Activated gamma-delta T cell treated with anti-CD3 and anti-CD28 coated beads, Interleukin-2, amount 50 U/mL, for 16 hours (primary cell): ENCODE results near the gene SPTBN5.

Experiments
- DNase-seq: peaks from one replicate; pipeline ENCODE4 v3.0.0-alpha.2; 2020; ENCODE audit warnings: low read depth

Gene SPTBN5

DNA sequence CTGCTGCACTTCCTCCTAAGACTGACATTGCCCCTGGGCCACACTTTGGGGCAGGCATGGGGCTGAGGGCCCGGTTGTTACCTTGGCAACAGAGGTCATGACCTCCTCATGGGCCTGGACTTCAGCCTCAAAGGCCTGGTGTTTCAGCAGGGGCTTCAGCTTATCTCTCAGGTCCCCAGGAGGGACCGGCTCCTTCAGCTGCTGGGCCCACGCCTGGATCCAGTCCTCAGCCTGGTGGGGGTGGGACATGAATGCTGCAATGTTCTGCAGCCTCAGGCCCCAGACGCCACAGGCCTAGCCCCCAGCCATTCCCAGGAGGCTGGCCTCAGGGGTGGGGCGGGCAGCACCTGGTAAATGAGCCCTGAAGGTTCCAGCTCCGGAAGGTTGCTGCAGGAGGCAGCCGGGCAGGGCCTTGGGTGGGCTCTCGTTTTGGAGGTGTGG lies 27.6 kb downstream of the SPTBN5 start:
- DNase-seq, result no peak

DNA sequence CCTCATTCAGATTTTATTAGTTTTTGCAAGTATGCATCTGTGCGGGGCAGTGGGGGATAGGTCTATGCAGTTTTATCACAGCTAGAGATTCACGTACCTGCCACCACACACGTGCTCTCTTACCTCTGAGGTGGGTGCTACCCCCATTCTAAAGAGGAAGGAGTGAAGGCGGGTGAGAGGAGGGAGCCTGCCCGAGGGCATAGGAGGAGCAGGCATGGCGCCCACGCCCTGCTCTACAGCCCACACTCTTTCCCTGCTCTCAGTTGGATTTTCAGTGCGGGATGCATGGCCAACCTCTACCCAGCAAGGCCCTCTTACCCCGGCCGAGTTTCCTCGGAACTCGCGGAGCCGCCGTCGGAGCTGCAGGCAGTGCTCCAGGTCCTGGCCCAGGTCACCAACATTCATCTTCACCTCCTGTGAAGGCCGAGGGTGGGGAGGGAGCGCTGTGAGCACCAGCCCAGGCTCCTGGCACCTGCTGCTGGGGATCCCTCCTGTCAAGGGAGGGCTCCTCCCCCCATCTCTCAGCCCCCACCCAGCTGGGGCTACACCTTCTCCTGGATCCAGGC lies 28.3 kb downstream of the SPTBN5 start:
- DNase-seq, result no peak

DNA sequence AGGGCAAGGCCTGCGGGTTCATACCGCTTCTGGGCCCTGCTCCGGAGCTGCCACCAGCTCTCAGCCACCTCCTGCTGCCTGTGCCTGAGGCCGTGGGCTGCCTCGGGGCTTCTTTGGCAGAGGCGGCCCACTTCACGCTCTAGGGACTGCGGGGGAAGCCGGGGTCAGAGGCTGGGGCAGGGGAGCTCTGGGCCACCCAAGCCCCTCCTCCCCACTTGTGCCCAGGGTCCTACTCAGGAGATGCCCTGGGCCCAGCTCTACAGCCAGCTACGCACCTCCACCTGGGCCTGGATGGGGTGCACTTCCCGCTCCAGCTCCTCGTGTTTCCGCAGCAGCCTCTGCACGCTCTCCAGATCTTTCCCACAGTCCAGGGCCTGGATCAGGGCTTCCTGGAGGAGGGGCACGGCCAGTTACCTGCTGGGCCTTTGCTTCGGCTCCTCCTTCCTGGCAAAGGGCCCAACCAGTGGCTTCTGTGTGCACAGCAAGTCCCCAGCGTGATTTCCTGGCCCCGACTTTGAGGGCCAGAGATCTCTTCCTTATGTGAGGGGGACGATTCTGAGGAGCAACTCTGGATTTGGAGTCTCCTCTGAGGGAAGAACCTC lies 31.2 kb downstream of the SPTBN5 start:
- no peak for DNase-seq

DNA sequence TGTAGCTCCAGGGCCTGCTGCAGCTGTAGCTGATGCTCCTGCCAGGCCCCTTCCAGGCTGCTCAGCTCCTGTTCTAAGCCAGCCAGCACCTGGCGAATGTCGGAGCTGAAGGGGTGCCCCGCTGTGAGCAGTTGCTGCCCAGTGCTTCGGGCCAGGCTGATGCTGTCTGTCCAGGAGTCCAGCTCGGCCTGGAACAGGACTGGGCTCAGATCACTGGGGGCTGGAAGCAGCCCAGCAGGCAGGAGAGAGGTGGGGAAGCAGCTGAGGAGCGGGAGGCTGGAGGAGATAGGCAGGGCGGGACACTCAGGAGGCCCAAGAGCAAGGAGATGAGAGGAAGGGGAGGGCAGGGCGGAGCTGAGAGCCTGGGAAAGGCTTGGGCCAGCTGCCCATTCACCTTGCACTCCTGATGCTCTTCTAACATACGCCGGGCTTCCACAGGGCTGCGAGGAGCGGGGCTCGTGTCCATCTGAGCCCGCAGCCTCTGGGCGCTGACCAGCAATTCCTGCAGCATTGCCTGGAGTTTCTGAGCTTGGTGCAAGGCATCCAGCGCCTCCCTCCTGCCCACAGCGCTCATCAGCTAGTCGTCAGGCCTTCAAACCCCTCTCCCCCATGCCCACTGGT lies 32.0 kb downstream of the SPTBN5 start:
- no peak for DNase-seq

DNA sequence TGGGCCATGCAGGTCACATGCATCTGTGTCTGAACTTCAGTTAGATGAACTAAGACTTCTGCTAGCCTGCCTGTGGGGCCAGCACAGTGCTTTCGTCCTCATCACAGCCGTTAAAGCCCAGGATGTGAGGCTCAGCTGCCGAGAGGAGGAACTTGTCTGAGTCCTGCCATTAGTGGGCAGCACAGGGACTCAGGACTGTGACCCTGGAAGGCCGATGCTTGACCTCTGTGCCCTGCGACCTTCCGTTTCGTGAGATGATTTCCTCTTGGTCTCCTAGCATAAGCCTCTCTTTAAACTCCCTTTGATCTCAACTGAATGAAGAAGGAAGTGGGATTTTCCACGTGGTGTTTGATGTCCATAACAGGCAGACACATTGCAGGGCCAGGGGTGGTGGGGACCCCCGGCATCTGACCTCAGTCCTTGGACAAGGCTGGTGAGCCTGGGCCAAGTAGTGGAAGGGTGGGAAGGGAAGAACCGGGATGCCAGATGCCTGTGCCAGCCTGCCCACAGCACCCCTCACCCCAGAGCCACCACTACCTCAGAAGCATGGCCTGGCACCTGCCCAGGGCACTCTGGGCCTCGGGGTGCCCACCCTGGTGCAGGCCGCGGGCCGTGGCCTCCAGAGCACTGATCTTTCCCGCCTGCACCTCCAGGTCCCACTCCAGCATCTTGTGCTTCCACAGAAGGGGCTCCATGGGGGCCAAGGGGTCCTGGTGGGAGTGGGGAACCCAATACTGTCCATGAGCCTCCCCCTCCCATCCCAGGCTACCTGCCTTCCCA lies 33.6 kb downstream of the SPTBN5 start:
- no peak for DNase-seq

DNA sequence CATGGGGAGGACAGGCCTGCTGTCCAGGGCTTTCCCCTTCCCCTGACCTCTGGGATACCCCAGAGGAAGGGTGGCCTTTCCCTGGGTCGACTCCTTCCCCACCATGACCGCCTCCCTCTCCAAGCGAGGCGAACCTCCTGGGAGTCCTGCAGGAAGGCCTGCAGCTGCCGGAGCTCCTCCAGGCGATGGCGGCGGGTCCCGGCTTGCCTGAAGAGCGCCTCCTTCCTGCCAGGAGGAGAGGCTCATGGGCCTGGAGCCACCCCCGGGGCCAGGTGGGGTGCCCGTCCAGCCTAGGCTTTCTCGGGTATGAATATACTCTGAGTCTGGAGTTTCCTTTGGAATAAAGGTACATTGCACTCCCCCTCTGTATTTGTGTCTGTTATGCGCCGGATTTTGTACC lies 35.1 kb downstream of the SPTBN5 start:
- DNase-seq, result no peak

DNA sequence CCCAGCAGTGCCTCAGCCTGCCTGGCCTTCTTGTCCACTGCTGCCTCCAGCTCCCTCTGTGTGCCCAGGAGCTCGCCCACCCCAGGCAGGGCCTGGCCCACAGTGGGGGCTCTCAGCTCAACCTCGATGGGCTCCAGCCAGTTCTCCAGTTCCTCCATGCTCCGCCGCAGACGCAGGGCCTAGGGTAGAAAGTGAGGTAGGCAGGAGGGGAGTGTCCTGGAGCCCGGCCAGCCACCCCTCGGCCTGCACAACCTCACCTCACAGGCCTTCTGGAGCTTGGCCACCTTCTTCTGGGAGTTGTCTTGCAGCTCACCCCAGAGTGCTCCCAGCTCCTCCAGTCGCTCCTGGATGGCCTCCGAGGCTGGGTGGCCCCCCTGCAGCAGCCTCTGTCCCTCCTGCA lies 36.5 kb downstream of the SPTBN5 start:
- DNase-seq, result no peak

DNA sequence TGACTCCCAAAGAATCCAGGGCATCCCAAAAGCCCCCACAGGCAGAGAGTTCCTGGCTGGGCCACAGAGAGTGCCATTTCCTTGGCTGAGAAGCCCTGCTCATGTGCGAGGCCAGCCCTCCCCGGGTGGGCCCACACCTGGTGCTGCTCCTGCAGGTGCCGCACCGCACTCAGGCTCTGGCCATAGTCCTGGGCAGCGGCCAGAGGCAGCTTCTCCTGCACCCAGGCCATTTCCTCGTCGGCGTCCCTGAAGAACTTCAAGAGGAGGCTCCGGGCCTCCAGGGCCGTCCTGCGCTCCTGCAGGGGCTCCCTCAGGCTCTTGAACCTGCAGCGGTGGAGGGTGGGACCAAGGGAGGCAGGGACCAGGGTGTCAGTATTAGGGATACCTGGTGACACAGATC lies 37.1 kb downstream of the SPTBN5 start:
- no peak for DNase-seq

DNA sequence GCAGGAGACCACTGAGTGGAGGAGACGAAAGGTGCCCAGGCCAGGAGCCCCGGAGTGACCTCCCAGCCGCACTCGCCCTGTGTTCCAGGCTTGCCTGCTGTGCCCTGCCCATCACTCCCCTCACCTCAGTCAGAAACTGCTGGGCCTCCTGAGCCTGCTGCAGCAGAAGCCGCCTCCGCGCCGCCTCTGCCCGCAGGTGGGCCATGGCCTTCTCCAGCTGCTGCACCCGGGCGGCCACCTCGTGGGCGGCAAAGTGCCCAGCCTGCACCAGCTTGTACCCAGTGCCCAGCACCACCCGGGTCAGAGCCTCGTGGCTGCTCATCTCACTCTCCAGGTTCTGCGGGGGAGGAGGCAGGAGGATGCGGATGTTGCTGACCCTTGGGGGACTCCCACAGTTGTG lies 37.6 kb downstream of the SPTBN5 start:
- DNase-seq, result no peak

DNA sequence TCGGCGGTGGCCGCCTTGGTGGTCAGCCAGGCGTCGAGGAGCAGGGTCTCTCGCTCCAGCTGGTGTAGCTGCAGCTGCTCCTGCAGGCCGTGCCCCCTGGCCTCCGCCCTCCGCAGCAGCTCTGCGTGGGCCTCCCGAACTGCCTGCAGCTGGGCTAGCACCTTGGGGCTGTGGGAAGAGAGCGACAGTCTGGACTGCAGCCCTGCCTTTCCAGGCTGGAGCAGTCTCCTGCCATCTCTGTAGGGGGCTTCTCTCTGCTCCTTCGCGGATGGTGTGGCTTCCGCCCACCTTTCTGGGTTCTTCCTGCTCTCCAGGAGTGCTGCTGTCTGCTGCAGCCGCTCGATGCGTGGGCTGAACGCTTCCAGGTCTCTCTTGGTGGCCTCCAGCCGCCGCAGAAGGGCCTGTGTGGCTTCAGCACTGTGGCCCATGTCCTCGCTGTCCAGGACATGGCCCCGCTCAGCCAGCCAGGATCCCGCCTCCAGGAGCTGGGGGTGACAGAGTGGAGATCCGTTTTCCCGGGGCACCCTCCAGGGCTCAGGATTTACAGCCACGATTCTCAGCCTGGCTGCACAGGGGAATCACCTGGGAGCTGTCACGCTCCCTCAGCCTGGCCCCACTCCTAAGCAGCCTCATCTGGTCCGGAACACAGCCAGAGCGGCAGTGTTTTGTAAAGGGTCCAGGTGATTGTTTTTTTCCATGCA lies 38.4 kb downstream of the SPTBN5 start:
- no peak for DNase-seq

DNA sequence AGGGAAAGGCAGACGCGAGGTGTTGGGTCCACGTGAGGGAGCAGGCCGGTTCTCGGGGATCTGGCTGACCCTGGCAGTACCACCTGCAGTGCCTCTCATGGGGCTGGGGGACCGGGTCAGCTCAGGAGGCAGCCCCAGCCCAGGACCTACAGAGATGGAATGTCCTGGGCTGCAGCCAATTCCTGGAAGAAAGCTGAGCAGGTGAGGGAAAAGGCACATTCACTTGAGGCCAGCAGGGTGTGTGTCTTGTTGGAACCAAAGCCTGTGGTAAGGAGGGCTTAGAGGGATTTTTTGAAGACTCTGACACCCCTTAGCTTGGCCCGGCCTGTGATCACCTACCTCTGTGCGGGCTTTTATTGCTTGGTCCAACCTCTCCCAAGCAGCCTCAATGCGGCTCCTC lies 39.4 kb downstream of the SPTBN5 start:
- DNase-seq, result no peak

DNA sequence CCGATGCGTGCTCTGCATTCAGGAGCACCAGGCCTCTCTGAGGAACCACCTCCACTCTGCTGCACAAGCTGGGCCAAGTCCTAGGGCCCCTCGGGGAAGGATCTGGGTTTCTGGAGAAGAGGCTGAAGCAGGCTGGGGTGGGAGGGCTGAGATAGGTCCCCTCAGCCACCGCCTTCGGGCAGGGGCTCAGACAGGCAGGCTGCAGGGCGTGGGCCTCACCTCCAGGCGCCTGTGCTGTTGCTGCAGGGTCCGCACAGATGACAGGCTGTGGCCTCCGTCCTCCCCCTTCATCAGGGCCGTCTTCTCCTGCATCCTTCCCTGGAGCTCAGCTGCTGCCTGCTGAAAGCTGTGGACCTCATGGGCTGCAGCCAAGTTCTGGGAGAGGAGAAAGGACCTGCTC lies 40.0 kb downstream of the SPTBN5 start:
- no peak for DNase-seq

DNA sequence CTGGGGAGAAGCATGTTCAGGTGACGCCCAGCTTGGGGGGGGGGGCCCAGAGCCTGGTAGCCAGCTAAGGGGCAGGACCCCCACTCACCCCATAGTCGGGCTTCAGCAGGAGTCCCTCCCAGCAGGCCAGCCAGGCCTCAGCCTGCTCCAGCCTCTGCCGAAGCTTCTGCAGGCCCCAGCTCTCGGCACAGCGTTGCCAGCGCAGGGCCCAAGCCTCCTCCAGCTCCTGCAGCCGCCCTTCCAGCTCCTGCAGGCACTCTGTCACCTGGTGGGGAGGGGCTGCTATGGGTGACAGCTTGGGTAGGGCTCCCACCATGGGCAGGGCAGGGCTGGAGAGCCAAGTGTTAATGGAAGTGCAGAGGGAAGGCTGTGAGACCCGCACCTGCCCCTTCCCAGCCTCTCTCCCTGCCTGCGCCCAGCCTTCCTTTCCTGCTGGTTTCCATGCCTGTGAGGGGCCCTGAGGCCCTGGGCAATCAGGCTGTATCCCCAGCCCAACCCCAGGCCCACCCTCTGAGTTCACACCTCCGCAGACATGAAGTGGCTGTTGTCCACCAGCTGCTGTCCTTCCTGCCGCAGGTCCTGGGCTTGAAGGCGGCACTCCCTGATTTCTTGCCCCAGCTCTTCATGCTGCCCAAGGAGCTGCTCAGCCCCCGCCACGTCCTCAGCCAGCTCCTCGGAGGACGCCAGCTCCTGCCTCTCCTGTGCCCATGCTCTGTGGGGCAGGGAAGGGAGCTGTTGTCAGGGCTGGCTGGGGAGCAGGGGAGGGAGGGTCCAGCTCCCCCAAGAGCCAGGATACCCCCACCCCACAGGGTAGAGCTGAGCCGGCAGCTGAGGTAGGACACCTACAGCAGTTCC lies 40.9 kb downstream of the SPTBN5 start:
- no peak for DNase-seq

DNA sequence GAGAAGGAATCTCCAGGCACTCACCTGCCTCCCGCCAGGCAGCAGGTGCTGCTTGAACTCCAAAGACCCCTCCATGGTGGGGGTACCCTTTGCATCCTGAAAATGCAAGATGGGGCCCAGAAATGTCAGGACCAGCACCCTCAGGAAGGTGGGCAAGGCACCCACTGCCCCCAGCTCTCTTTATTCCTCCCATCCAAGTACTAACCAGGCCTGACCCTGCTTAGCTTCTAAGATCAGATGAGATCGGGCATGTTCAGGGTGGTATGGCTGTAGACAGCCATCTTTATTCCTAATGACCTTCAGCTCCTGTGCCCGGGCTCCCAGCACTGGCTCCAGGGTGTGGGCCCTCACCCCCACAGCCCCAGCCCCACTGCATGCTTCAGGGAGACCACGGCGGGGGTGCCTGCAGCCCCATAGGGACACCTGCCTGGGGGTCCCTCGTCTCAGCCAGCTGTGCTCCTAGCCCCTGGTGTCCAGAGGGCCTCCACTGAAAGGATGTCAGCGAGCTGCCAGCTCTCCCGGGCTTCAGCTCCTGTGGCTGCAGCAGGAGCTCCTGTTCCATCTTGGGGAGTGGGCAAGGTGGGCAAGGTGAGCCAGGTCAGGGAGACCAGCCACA lies 42.0 kb downstream of the SPTBN5 start:
- DNase-seq, result no peak

DNA sequence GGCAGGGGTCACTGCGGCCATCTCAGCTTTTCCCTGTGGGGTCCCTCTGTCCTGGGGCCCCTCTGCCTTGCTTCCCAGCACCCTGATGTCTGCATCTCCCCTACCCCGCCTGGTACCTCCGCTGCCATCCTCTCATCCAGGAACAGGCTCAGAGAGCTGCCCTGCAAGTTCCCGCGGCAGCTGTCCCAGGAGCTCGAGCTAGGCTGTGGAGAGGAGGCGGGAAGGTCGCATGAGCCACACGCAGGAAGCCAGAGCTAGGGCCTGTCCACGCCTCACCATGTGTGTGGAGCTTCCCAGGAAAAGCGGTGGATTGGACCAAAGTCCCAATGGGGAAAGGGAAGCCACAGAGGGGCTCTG lies 42.7 kb downstream of the SPTBN5 start:
- DNase-seq, result no peak

DNA sequence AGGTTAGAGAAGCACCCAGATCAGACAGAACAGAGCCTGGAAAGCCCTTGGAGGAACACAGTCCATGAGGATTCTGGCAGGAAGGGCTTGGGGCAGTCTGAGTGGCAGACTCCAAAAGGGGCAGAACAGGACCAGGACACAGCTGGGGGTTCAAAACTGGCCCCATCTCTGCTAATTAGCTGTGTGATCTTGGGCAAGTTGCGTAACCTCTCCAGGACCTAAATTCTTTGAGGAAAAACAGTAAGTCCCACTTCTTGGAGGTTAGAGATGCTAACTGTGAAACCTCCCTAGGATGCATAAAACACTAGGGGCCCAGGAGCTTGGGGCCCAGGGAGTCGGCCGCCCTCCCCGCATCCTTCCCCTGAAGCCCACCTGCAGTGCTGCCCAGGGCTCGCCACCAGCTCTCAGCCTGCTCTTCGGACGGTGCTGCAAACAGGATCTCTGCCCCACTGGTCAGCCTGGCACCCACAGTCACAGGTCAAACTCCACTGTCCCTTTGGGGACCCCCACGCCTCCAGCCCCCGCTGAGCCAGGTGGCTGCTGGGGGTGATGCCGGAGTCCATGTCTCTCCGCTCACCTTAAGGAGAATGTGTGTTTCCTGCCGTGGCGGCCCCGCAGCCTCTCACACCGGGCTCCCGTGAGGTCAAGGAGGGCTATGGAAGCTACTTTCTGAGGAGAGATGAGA lies 43.2 kb downstream of the SPTBN5 start:
- no peak for DNase-seq

DNA sequence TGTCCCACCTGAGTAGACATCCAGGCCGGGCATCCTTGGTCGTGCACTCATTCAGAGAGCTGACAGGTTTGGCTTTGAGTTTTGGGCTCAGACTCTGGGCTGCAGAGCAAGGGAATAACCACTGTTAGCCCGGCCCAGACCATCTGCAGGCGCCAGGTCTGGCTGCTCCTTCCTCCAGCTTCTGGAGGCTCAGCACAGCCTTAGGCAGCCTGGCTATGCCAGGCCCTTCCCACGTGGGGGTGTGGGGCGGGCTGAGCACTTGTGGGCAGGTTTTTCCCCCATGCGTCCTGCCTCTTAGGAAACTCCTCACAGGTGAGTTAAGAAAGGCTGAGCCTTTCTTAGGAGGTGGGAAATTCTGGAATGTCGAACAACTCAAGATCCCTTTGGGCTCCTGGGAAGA lies 44.0 kb downstream of the SPTBN5 start:
- DNase-seq, result no peak

DNA sequence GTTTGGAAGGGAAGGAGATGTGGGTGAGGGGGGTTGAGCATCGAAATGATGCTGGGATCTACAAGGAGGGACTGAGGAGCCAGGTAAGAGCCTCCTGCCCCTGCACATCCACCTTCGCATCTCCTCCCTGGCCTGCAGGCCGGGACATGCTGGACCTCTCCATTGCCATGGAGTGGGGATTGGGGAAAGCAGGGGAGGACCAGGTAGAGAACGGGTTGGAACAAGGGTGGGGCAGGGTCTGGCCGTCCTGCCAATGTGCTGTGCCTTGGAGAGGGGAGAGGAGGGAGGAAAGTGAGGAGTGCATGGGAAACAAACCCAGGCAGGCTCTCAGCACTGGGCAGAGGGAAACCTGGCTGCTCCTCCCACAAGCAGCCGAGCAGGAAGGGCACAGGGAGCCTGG lies 44.6 kb downstream of the SPTBN5 start:
- no peak for DNase-seq

DNA sequence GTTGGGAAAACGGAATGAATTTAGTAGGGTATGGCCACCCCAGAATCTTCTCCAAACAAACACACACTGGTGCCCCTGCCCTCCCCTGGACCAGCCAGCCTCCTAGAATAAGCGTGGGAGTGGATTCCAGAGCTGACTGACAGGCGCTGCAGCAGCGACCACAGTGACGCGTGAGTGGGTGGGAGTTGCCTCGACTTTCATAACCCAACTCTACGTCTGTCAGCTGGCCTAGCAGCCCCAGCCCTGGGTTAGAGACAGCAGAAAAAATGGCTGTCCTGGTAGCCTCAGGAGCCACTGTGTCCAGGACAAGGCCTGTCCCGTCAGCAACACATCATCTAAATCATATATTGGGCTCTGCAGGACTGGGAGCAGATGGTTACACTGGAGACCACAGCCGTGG lies 45.2 kb downstream of the SPTBN5 start:
- DNase-seq, result no peak

DNA sequence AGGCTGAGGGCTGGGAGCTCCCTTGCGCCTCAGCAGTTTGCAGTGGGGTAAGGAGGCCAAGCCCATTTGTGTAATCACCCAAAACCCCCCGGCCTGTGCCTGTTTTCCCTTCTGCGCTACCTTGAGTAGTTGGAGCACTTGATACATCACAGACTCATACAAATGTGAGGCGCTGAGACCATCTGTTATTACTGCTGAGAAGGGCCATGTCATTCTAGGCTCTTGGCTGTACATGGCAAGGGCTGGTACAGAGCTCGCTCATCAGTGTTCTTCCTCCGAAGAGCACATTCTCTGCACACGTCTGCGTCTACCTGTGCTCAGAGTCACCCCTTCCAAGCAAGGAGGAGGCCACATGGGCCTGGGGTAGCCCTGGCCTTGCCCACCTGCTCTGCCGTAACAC lies 45.9 kb downstream of the SPTBN5 start:
- no peak for DNase-seq

DNA sequence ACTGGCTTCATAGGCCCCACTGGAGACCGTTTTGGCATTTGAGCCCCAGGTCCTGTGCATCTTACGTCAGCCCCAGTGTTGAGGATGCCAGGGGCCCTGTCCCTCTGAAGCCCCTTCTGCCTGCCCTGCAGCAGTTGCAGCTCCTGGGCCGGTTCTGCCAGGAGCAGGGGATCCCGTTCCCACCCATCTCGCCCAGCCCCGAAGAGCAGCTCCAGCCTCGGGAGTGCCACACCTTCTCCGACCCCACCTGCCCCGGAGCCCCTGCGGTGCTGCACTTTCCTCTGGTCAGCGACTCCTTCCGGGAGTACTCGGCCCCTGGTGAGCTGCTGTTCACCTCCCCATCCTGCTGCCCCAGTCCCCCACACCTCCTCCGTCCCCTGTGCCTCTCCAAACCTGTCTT lies 46.6 kb downstream of the SPTBN5 start:
- DNase-seq, result no peak
